Mesodermal cell (in vitro differentiated cells): ENCODE measurements around the gene CPNE2.

Experiments
- H3K27ac ChIP-seq: 2 replicates; pipeline ENCODE4 v1.7.0; 2013; ENCODE audit warnings: mild to moderate bottlenecking, low read depth, low read length, moderate library complexity; ENCODE audit not compliant: severe bottlenecking
- H3K36me3 ChIP-seq: 2 replicates; pipeline ENCODE4 v1.7.1; 2013; ENCODE audit warnings: mild to moderate bottlenecking, low read length, moderate library complexity; ENCODE audit not compliant: control insufficient read depth, insufficient read depth
- H3K4me1 ChIP-seq: one replicate; pipeline ENCODE4 v1.7.1; 2013; ENCODE audit warnings: mild to moderate bottlenecking, low read length; ENCODE audit not compliant: insufficient read depth, control insufficient read depth, poor library complexity, severe bottlenecking
- H3K4me3 ChIP-seq: 2 replicates; pipeline ENCODE4 v1.7.0; 2013; ENCODE audit warnings: low read length, control low read depth, mild to moderate bottlenecking; ENCODE audit not compliant: insufficient read depth, poor library complexity, severe bottlenecking; ENCODE audit errors: extremely low read depth
- H3K9me3 ChIP-seq: 2 replicates; pipeline ENCODE4 v1.7.1; 2013; ENCODE audit warnings: mild to moderate bottlenecking, low read length, moderate library complexity; ENCODE audit not compliant: control insufficient read depth
- WGBS, 2 experiments: methylation state at CpG; one replicate each; pipeline ENCODE4 v1.1.5; 2013; ENCODE audit warnings: missing lambda C conversion rate in 2 of 2; ENCODE audit not compliant: insufficient coverage in 2 of 2; 5-methylcytosine and 5-hydroxymethylcytosine counted together

Gene CPNE2

DNA sequence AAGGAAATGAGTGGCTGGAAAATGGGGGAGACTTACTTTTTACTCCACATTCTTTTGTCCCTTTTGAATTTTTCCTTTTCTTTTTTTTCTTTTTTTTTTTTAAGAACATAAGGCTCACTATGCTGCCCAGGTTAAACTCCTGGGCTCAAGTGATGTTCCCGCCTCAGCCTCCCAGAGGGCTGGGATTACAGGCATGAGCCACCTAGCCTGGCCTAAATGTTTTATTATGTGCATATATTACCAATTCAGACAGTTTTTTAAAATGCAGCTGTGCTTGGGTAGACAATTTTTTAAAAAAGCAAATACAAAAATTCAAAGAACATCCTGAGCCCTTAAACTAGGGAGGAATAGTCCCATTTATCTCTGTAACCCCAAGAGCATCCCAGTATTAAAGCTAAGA, 65.2 kb downstream of the CPNE2 start:
- Histone ChIP-seq H3K4me3 (no peak overlapping the region), H3K36me3 (peaks cover 93% of the 10 kb centered on the region)
- no CpG with 5 or more reads among the region's 1 CpG for WGBS, 2 experiments

DNA sequence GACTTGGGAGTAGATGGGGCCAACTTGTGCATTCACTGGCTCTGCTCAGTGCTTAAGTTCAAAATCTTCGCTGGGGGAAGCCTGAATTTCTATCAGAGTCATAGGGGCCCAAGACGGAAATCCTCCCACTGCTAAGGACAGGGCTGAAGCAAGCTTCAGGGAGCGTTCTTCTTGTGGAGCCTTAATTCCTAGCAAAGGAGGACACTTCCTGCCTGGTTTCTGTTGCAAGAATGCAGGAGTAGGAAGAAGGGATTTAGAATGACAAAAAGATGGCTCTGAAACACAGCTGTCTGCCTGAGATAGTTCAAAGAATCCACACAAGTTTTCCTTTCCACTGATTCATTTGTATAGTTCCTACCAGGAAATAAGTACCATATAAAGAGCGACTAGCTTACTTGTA, 67.1 kb downstream of the CPNE2 start:
- WGBS, 2 experiments = 67 to 92% methylated on average over 3 of the region's 4 CpGs
- H3K36me3 ChIP-seq = peaks cover 93% of the 10 kb centered on the region
- no peak overlapping the region for H3K27ac ChIP-seq
- no peak overlapping the region for H3K4me3 ChIP-seq
- no peaks in the 10 kb centered on the region for H3K4me1 ChIP-seq
- no peaks in the 10 kb centered on the region for H3K9me3 ChIP-seq

More for the DNA sequence above, 65.2 kb downstream of the CPNE2 start:
- Histone ChIP-seq H3K9me3 (no peaks in the 10 kb centered on the region), H3K4me1 (no peaks in the 10 kb centered on the region), H3K27ac (no peak overlapping the region)

DNA sequence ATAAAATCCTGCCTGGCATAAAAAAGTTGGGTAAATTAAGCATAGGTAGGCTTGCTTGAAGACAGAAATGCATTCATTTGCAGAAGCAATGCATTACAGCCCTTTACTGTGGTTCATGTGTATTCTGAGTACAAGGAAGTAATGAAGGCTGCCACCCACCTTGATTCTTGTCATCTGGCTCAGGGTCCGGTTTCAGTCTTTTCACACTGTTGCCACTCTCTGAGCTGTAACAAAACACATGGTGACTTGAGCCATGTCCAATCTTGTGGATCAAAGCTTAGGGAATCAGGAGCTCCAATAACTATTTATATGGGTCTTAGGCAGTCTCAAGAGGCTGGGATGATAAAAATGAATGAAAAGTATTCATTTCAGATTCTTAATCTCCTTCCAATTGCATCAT, 71.5 kb downstream of the CPNE2 start:
- Histone ChIP-seq H3K4me3 (no peak overlapping the region), H3K27ac (no peak overlapping the region), H3K36me3 (peaks cover 83% of the 10 kb centered on the region), H3K4me1 (no peaks in the 10 kb centered on the region), H3K9me3 (no peaks in the 10 kb centered on the region)
- WGBS, 2 experiments = 86 to 100% methylated on average over 1 of the region's 1 CpG

DNA sequence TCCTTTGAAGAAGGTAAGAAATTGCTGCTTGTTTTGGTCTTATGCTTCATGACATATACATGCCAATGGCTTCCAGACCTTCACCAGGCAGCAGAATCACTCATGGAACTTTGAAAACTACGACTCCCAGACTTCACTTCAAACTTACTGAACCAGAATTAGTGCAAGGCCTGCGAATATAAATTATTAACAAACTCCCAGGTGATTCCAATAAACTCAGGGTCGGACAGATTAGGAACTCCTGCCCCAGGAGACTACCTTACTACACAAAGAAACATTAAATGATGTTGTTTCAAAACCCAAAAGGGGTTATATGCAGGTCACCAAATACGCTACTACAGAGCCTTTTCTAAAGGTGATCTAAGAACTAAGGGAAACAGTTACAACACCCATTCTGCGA, 73.1 kb downstream of the CPNE2 start:
- no peaks in the 10 kb centered on the region for H3K9me3 ChIP-seq
- peaks cover 3% of the 10 kb centered on the region for H3K4me1 ChIP-seq
- H3K4me3 ChIP-seq = no peak overlapping the region
- H3K36me3 ChIP-seq = peaks cover 74% of the 10 kb centered on the region
- no peak overlapping the region for H3K27ac ChIP-seq
- 87 to 100% methylated on average over 2 to 3 of the region's 5 CpGs for WGBS, 2 experiments

DNA sequence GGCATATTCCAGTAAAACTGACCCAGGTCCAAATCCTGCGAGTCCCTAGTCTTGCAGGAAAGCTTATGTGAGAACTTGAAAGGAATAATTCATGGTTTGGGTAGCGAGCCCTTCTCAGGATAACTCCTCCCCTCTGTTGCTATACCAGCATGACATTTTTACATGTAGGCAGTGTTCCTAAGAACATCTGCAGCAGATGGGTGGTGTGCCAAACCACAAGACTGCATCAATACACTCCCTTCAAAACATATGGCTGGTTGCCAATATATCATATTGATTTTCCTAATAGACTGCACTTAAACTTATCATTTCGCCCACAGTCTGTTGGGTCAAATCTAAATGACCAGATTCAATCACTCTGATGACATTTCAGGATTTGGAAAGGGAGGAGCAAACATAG, 73.6 kb downstream of the CPNE2 start:
- no peaks in the 10 kb centered on the region for H3K9me3 ChIP-seq
- 100% methylated on average over 2 of the region's 3 CpGs; no CpG with 5 or more reads in 1 of the 2 experiments for WGBS, 2 experiments
- peaks cover 76% of the 10 kb centered on the region for H3K36me3 ChIP-seq

DNA sequence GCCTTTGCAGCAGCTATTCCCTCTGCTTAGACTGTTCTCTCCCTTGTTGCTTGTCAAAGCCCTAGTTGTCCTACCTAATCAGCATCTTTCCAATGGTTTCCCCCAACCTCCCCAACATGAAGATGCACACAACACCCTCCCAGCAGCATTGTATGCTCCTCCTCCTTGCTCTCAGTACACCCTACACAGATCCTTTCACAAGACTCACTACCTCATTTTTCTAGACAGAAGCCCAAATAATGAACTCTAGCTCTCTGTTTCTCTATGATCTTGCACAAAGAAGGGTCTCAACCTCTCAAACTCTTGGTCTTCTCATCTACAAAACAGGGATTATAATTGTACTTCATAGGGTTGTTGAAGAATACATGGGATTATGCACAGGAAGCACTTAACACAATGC, 74.1 kb downstream of the CPNE2 start:
- Histone ChIP-seq H3K4me3 (no peak overlapping the region), H3K9me3 (no peaks in the 10 kb centered on the region), H3K4me1 (peaks cover 3% of the 10 kb centered on the region), H3K36me3 (peaks cover 79% of the 10 kb centered on the region), H3K27ac (no peak overlapping the region)

More for the DNA sequence above, 73.6 kb downstream of the CPNE2 start:
- Histone ChIP-seq H3K27ac (no peak overlapping the region), H3K4me1 (peaks cover 3% of the 10 kb centered on the region), H3K4me3 (no peak overlapping the region)

DNA sequence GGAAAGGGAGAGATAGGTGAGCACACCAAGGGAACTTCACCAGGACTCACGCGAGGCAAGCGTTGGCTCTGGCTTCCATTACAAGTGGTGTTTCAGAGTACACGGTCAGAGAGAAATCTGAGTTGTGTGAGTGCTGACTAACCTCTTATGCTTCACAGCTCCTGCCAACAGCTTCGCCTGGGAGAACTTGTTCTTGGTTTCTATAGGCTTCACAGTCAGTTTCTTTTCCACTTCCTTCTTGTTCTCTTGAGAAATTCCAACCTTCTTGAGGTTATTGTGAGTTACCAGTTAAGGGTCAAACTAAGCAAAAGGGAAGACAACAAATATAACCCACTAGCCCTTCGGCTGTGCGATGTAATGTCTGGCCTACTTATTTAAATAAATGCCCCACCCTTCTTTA, 74.6 kb downstream of the CPNE2 start:
- 100% methylated on average over 3 to 6 of the region's 7 CpGs for WGBS, 2 experiments

DNA sequence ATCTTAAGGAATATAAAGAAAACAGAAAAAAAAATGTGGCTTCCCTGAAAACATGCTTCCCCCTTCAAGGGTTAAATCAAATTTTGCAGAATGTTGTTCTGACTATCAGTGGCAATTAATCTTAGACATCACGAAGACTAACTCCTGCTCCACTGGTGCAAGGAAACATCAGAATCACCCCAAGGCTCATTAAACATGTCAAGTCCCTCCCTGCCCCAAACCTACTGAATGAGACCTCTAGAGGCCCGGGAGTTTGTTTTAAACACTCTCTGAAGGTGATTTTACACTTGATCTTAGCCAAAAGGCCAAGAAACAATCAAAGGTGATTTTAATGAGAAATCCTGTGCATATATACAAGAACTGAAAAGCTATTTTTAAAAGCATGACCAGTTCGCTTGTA, 75.2 kb downstream of the CPNE2 start:
- WGBS, 2 experiments = 100% methylated on average over 2 to 3 of the region's 3 CpGs

More for the DNA sequence above, 74.6 kb downstream of the CPNE2 start:
- Histone ChIP-seq H3K4me1 (peaks cover 3% of the 10 kb centered on the region), H3K4me3 (no peak overlapping the region), H3K36me3 (peaks cover 79% of the 10 kb centered on the region), H3K27ac (no peak overlapping the region), H3K9me3 (no peaks in the 10 kb centered on the region)

DNA sequence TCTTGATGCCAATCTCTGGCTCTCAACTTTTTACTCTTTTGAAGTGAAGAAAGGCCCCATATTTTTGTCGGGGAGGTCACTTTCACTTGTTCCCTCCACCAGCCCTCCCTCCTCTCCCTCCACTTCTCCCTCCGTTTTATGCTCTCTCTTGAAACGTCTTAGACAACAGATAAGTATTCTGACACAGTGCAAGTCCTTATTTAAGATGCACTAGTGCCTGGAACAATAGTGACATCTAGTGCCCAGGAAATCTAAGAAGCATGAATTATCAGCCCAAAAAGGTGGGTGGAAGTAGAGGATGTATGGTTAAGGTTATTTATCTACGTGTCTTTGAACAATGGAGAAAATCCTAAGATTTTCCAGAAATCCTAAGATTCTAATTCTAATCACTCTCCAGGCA, 75.6 kb downstream of the CPNE2 start:
- no peak overlapping the region for H3K27ac ChIP-seq
- no peaks in the 10 kb centered on the region for H3K9me3 ChIP-seq
- peaks cover 3% of the 10 kb centered on the region for H3K4me1 ChIP-seq
- 48 to 60% methylated on average over 1 to 2 of the region's 4 CpGs for WGBS, 2 experiments
- H3K4me3 ChIP-seq = no peak overlapping the region
- peaks cover 78% of the 10 kb centered on the region for H3K36me3 ChIP-seq

More for the DNA sequence above, 75.2 kb downstream of the CPNE2 start:
- no peaks in the 10 kb centered on the region for H3K9me3 ChIP-seq
- H3K4me3 ChIP-seq = no peak overlapping the region
- H3K27ac ChIP-seq = no peak overlapping the region
- H3K36me3 ChIP-seq = peaks cover 78% of the 10 kb centered on the region
- peaks cover 3% of the 10 kb centered on the region for H3K4me1 ChIP-seq

DNA sequence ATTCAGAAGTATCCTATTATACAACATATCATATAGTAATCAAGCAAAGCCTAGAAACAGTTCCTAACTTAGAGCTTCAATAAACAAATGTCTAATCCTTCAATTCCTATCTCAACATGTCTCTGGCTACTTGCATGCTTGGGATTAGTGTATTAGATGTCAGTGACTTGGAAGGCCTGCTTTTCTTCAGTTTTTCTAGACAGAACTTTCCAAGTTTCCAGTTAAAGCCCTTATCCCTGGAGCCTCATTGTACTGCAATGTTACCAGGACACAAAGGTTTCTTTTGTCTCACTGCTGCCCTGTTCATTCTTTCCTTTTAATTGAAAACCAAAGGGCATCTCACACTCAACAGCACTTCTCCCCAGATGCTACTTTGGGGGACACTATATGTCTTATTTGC, 76.9 kb downstream of the CPNE2 start:
- Histone ChIP-seq H3K36me3 (peaks cover 78% of the 10 kb centered on the region), H3K27ac (peak overlapping the region; percentile 91), H3K4me3 (no peak overlapping the region), H3K4me1 (peaks cover 3% of the 10 kb centered on the region), H3K9me3 (no peaks in the 10 kb centered on the region)

DNA sequence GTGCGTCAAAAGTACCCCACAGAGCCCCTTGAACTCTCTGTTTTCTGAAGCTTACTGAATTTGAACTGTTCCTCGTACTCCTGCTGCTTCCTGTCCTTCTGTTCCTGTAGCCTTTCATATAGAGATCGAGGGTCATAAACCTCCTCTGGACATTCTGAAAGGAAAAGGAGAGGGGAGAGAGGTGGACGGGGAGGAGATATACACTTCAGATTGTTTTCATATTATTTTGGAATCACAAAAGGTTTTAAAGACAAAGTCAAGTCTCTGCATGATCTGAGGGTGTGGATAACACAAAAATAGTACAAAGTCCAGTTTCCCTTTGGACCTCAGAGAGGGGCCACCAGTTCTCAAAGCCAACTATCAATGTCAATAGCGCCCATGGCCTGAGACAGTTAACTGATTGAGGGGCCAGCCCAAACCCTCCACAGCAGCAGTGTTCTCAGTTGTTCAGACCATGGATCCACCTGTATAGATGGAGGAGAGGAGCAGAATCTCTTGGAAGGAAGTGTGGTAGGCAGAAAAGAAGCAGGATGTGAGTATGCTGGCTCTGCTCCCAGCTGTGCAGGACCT, 80.4 kb downstream of the CPNE2 start:
- no peak overlapping the region for H3K4me3 ChIP-seq
- H3K36me3 ChIP-seq = peaks cover 52% of the 10 kb centered on the region
- peaks cover 3% of the 10 kb centered on the region for H3K4me1 ChIP-seq
- H3K27ac ChIP-seq = no peak overlapping the region
- WGBS, 2 experiments = 93 to 100% methylated on average over 2 to 3 of the region's 5 CpGs
- no peaks in the 10 kb centered on the region for H3K9me3 ChIP-seq
